ENCODE measurements around the gene SIN3B.
"Not testable (repeated sequence)": the region's sequence is repeated elsewhere in the genome, so short reads cannot be mapped to it uniquely, and the experiment has no call there.

SIN3B gene

DNA sequence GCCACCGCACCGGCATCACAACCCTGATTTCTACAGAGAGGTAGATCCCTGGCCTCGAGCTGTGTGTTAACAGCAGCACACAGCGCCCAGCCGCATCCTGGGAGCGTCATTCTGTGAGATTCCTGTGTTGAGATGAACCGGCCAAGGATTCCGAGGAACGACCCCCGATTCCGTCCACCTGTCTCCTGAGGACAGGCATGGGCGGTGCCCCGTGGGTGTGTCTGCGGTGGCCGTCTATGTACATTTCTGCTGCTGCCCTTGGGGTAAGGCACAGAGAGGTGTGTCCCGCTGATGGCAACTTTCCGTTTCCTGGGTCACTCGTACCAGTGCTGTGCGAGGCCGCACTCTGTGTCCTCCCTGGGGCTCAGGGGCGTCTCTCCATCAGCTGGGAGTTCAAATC, 43.5 kb downstream of the SIN3B start:
- no peak for DNase-seq

DNA sequence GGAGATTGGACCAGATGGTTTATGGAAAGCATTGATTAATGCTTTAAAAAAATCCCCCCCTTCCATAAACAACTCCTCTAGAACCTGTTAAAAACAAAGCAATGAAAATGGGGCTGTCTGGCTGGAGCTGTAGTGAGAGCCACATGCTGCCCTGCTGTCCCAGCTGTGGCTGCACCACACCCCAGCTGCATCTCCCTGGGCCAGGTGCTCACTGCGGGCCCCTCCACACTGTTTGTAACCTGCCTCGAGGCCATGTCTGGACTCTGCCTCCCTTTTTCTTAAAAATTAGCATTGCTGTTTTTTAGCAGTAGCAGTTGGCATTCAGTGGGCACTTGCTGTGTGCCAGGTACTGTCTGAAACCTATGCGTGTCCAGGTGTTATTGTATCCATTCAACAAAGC, 44.4 kb downstream of the SIN3B start:
- no peak for DNase-seq

DNA sequence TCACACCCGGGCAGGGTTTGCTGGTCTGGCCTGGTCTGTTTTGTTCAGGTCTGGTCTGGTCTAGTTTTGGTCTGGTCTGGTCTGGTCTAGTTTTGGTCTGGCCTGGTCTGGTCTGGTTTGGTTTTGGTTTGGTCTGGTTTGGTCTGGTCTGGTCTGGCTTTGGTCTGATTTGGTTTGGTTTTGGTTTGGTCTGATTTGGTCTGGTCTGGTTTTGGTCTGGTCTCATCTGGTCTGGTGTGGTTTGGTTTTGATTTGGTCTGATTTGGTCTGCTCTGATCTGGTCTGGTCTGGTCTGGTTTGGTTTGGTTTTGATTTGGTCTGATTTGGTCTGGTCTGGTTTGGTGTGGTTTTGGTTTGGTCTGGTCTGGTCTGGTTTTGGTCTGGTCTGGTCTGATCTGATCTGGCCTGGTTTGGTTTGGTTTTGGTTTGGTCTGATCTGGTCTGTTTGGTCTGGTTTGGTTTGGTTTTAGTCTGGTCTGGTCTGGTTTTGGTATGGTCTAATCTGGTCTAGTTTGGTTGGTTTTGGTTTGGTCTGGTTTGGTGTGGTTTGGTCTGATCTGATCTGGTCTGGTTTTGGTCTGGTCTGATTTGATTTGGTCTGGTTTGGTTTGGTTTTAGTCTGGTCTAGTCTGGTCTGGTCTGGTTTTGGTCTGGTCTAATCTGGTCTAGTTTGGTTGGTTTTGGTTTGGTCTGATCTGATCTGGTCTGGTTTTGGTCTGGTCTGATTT, 45.2 kb downstream of the SIN3B start:
- no peak for DNase-seq

DNA sequence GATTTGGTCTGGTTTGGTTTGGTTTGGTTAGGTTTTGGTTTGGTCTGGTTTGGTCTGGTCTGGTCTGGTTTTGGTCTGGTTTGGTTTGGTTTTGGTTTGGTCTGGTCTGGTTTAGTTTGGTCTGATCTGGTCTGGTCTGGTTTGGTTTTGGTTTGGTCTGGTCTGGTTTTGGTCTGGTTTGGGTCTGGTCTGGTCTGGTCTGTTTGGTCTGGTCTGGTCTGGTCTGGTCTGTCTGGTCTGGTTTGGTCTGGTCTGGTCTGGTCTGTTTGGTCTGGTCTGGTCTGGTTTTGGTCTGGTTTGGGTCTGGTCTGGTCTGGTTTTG, 45.7 kb downstream of the SIN3B start:
- not testable (repeated sequence) for DNase-seq

DNA sequence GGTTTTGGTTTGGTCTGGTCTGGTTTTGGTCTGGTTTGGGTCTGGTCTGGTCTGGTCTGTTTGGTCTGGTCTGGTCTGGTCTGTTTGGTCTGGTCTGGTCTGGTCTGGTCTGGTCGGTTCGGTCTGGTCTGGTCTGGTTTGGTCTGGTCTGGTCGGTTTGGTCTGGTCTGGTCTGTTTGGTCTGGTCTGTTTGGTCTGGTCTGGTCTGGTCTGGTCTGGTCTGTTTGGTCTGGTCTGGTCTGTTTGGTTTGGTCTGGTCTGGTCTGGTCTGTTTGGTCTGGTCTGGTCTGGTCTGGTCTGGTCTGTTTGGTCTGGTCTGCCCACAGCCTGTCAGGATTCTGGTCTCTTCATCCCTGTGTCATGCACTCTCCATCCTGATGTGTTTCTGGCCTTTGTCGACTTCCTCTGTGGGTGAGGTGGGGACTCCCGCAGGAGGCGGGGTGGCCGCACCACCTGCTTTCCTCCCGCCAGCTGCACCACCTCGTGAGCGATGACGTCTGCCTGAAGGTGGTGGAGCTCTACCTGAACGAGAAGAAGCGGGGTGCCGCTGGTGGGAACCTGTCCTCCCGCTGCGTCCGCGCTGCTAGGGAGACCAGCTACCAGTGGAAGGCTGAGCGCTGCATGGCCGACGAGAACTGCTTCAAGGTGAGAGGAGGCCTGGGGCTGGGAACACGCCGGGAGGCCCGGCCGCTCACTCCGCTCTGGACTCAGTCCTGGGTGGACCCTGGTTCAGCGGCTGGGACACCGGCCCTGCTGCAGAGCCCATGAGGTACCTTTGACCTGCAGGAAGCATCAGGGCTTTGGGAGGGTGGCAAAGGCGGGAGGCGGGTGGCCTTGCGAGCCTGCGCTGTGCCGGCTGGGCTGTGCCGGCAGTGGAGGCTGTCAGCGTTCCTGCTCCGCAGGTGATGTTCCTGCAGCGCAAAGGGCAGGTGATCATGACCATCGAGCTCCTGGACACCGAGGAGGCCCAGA, 46.7 kb downstream of the SIN3B start:
- no peak for DNase-seq

DNA sequence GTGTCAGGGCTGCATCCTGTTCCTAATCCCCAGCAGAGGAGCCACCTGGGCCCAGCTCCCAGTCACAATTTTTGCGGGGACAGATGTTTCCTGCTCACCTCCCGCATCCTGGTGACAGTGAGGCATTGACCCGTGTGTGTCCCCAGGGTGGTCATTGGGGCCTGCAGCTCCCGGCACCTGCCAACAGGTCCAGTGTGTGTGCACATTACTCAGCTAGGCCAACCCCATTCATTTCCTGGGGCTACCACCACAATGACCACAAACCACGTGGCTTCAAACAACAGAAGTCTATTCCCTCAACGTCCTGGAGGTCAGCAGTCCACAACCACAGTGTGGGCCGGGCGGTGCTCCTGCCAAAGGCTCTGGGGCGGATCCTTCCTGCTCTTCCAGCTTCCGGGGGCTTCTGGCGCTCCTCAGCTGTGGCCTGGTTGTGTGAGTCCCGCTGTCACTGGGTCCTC, 47.7 kb downstream of the SIN3B start:
- DNase-seq: no peak

DNA sequence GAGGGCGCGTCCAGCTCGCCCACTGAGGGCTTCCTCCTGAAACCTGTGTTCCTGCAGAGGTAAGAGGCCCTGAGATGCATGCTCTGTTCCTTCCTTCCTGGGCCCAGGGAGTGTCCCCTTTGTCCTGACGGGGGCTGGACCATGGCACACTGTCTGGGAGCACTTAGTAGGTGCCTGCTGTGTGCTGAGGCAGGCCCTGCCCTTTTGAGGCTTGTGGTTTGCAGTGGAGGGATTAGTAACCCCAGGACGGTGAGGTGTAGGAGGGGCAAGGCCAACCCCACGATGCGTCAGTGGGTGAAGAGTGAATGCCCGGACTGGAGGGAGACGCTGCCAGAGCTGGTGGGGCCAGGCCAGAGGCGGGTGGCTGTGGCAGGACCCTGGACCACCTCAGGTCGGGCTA, 48.4 kb downstream of the SIN3B start:
- no peak for DNase-seq

DNA sequence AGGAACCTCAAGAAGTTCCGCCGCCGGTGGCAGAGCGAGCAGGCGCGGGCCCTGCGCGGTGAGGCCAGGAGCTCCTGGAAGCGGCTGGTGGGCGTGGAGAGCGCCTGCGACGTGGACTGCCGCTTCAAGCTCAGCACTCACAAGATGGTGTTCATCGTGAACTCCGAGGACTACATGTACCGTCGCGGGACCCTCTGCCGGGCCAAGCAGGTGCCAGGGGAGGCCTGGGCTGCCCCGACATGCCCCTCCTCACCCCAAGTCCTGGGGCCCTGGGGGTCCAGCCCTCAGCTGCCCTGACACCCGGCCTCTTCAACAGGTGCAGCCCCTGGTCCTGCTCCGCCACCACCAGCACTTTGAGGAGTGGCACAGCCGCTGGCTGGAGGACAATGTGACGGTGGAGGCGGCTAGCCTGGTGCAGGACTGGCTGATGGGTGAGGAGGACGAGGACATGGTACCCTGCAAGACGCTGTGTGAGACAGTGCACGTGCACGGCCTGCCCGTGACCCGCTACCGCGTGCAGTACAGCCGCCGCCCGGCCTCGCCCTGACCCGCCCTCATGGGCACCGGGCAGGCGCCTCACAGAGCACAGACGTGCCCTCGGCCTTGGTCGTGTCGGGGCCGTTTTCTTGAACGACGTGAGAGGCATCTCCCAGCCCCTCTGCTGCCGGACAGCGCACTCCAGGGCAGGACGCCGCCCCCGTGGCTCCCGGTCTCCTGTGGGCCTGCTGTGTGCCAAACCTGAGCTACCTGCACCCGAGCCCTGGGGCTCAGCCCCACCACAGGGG, 49.2 kb downstream of the SIN3B start:
- DNase-seq: no peak

DNA sequence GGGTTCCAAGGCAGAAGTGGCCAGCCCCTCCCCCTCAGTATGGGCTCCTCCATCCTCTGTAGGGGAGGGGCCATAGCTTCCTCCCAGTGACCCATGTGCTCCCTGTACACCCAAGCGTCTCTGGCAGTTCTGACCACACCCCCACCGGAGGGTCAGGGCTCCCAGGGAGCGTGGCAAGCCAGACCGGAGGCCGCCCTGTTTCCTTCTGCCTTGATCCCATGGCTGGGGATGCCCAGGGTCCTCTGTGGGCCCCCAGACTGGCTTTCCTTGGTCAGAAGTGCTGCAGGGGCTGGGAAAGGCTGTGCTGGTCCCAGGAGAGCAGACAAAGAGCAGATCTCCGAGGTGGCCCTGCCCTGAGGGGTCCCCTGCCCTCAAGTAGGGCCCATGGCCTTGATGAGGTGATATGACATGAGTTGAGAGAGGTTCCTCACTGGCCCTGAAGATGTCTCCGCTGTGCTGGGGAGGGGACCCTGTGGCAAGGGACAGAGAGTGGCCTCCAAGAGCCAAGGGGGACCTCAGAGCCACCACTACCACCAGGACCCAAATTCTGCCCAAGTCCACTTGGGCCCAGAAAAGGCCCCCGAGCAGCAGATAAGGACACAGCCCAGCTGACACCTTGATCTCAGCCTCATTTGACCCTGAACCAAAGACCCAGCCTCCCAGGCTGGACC, 51.8 kb downstream of the SIN3B start:
- no peak for DNase-seq

DNA sequence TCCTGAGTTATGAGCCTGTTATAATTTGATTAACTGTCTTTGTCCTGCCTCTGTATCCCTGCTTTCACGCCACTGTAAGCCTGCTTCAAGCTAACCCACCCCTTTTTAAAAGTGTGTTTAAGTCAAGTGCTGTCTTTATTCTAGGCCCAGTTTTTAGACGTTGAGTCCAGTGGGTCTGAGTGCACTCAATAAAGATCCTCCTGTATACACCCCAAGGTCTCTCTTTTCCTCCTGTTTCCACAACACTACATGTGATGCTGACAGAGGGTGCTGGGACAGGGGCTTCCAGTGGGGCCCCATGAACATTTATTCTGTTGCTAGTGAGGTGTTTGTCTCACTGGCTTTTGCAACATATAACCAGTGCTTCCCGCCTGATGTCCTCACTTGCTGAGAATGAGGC, 52.9 kb downstream of the SIN3B start:
- DNase-seq: no peak

DNA sequence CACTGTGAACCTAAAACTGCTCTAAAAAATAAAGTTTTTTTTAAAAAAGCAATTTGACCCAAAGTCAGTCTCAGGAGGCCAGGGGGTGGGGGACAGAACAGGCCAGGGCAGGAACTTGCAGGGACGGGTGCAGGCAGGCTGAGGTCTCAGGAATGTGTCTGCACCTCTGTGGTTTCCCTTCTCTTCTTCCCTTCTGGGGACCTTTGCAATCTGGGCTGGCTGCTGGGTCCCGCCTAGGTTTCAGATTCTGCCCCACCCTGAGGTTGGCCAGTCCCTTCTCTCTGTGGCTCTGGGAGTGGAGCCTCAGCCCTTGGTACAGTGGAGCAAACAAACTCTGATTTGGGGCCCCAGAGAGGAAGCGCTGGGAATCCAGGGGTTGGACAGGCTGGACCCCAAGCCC, 54.3 kb downstream of the SIN3B start:
- DNase-seq: no peak

DNA sequence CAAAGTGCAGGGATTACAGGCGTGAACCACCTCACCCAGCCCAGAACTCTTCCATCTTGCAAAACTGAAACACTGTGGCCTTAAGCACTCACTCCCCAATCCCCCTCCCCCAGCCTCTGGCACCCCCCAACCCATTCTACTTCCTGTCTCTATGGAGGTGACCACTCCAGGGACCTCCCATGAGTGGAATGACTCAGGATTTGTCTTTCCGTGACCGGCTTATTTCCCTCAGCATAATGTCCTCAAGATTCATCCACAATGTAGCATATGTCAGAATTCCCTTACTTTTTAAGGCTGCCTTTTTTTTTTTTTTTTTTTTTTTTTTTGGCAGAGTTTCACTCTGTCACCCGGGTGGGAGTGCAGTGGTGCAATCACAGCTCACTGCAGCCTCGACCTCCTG, 56.0 kb downstream of the SIN3B start:
- DNase-seq: no peak

DNA sequence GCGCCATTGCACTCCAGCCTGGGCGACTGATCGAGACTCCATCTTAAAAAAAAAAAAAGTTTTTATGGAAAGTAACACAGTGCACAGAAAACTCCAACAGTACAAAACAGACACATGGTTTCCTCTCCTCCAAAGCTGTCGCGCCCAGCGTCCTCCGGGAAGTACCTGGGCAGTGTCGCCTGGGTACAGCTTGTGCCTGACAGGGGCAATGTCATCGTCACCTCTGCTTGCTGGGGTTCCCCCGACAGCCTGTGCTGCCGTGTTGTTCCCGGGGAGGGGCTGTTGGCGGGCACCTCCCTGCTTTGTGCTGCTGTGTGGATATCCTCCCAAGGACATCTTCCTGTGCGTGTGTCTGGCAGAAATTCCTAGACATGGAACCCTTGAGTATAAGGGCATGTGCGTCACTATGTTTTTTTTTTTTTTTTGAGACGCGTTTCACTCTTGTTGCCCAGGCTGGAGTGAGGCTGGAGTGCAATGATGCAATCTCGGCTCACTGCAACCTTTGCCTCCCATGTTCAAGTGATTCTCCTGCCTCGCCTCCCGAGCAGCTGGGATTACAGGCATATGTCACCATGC, 57.2 kb downstream of the SIN3B start:
- no peak for DNase-seq

DNA sequence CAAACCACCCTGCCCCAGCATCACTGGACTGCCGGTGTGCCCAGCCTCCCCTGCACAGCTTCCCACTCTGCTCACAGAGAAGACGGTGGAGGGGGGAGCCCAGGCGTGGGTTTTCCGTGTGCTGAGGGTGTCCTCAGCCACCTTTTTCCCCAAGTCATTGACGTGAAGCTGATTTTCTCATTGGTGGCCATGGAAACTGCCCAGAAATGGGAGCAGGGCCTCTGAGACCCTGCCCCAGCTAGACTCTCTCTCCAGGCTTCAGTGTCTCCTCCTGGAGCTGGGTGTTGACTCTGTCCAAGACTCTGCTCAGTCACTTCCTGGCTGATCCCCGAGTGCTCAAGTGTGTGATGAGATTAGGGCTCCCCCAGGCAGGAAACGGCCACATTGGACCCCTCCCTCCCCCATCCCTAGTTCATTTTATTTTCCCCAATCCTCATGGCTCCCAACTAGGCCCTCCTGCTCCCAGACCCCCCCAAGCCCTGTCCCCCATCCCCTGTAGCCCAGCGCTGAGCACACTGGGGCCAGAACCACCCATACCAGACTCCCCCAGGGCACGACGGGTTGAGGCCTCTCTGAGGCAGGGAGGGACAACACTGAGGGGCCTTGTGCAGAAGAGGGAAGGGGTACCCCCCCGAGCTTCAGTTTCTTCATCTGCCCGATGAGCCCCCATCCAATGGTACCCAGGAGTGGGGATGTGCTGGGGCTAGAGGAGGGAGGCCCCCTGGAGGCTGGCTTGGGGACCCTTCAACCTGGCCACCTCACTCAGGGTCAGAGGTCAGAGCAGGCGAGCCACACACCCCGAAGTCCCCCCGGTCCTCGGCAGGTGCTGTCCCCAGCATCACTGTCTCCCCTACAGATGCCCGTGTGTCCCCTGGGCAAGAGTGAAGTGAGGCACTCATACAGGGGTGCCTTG, 58.4 kb downstream of the SIN3B start:
- DNase-seq: no peak

DNA sequence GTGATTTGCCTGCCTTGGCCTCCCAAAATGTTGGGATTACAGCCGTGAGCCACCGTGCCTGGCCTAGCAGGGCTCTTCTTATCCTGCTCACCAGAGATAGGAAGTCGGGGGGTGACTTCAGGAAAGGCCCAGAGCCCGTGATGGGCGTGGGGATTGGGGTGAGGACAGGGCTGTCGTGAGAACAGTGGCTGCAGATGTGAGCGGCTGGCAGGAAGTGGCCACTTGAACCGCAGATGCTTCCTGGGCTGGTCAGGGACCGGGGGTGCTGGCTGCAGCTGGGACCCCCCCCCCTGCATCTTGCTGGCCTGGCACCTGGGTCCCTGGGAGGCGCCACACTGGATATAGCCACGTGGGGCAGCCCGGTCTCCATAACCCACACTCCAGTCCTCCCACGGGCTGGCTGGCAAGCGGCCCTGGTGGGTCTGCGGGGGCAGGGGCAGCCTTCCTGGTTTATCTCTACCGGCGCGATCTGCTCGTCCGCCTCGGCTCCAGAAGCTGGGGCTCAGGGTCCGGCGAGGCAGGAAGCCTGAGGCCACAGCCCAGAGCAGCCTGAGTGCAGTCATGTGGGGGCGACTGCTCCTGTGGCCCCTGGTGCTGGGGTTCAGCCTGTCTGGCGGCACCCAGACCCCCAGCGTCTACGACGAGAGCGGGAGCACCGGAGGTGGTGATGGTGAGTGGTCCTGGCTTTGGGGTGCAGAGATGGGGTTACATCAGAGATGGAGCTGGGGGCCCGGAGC, 59.6 kb downstream of the SIN3B start, which contains the start of gene F2RL3:
F2RL3 (plus strand) TSS at position 371 of the 737 bp plus-strand sequence; CDS start at position 562, 191 bp downstream.
- DNase-seq: no peak

DNA sequence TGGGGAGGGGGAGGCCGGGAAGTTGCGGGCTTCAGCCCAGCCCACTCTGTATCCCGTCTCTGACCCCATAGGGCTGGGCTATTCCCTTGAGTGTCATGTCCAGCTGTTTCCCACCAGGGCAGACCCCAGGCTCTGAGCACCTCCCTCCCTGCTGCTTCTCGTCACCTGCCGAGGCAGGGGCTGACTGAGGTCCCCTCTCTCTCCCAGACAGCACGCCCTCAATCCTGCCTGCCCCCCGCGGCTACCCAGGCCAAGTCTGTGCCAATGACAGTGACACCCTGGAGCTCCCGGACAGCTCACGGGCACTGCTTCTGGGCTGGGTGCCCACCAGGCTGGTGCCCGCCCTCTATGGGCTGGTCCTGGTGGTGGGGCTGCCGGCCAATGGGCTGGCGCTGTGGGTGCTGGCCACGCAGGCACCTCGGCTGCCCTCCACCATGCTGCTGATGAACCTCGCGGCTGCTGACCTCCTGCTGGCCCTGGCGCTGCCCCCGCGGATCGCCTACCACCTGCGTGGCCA, 60.2 kb downstream of the SIN3B start:
- no peak for DNase-seq

DNA sequence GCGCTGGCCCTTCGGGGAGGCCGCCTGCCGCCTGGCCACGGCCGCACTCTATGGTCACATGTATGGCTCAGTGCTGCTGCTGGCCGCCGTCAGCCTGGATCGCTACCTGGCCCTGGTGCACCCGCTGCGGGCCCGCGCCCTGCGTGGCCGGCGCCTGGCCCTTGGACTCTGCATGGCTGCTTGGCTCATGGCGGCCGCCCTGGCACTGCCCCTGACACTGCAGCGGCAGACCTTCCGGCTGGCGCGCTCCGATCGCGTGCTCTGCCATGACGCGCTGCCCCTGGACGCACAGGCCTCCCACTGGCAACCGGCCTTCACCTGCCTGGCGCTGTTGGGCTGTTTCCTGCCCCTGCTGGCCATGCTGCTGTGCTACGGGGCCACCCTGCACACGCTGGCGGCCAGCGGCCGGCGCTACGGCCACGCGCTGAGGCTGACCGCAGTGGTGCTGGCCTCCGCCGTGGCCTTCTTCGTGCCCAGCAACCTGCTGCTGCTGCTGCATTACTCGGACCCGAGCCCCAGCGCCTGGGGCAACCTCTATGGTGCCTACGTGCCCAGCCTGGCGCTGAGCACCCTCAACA, 60.8 kb downstream of the SIN3B start:
- no peak for DNase-seq

DNA sequence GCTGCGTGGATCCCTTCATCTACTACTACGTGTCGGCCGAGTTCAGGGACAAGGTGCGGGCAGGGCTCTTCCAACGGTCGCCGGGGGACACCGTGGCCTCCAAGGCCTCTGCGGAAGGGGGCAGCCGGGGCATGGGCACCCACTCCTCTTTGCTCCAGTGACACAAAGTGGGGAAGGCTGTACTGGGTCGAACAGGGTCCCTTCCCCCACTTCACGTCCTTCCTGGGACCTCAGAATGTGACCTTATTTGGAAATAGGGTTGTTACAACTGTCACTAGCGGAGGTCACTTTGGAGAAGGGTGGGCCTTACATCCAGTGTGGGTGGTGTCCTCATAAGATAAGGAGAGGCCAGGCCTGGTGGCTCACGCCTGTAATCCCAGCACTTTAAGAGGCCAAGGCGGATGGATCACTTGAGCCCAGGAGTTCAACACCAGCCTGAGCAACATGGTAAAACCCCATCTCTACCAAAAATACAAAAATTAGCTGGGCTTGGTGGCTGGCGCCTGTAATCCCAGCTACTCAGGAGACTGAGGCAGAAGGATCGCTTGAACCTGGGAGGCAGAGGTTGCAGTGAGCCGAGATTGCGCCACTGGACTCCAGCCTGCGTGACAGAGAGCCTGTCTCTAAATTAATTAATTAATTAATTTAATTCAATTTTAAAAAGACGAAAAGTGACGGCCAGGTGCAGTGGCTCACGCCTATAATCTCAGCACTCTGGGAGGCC, 61.4 kb downstream of the SIN3B start:
- DNase-seq: no peak
